NCI-H2227 (cell line): ENCODE data around the gene SSC5D.
A peak's percentile ranks its signal among the peaks of the same experiment; 100 is the strongest.

Experiments used
- DNase-seq: peaks from one replicate; lab custom pipeline; 2025; ENCODE audit not compliant: unreplicated experiment; lab: John Stamatoyannopoulos, UW

The SSC5D gene

DNA sequence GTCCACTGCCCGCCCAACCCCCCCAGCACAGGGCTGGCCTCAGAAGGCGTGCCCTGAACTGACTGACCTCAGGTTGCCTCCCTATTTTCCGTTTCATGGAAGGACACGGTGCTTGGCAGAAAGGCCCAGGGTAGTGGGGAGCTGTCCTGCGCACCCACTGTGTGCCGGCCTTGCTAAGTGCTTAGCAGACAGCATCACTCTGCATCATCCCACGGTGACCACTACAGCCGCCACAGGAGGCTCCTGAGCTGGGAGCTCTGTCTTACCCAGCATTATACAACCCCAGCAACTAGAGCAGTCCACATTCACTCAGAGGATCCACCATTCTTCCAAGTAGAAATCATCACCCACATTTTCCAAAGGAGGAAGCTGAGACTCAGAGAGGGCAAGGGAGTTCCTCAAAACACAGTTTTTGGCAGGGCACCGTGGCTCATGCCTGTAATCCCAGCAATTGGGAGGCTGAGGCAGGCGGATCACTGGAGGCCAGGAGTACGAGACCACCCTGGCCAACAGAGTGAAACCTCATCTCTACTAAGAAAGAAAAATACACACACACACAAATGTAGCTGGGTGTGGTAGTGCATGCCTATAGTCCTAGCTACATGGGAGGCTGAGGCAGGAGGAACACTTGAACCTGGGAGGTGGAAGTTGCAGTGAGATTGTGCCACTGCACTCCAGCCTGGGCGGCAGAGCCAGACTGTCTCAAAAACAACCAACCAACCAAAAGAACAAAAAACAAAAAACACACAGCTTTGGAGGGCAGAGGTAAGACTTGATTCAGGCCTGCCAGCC, 47.1 kb downstream of the SSC5D start:
- DNase-seq = no peak

DNA sequence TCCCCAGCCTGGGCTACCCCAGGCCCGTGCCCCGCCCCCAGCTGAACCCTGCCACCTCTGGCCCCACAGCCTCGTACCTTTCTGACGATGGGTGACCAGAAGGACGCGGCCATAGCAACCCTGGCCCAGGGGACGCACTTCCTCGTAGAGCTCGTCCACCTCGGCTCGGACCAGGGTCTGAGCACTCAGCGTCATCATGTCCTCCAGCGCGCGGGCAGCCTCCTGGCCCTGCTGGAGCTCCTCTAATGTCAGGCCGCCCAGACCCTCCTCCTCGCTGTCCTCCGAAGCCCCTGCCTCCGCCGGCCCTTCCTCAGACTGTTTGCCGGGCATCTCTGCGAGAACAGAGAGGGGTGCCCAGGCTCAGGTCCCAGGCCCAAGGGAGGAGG, 47.7 kb downstream of the SSC5D start:
- no peak for DNase-seq

DNA sequence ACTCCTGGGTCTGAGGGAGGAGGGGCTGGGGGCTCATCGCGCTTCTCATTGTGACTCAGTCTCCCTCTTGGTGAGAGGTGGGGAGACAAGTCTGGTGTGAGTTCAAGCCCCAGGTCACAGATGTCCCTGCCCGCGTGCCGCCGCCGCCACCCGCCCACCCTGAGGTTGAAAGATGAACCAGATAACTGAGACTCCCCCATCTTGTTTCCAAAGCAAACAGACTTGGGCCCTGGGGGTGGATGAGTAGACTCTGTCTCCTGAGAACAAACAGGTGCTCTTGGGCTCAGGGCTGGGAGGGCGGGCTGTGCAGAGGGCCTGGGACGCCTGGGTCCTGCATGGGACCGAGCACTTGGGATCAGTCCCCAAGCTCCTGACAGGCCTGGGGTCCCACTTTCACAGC, 48.1 kb downstream of the SSC5D start:
- no peak for DNase-seq

DNA sequence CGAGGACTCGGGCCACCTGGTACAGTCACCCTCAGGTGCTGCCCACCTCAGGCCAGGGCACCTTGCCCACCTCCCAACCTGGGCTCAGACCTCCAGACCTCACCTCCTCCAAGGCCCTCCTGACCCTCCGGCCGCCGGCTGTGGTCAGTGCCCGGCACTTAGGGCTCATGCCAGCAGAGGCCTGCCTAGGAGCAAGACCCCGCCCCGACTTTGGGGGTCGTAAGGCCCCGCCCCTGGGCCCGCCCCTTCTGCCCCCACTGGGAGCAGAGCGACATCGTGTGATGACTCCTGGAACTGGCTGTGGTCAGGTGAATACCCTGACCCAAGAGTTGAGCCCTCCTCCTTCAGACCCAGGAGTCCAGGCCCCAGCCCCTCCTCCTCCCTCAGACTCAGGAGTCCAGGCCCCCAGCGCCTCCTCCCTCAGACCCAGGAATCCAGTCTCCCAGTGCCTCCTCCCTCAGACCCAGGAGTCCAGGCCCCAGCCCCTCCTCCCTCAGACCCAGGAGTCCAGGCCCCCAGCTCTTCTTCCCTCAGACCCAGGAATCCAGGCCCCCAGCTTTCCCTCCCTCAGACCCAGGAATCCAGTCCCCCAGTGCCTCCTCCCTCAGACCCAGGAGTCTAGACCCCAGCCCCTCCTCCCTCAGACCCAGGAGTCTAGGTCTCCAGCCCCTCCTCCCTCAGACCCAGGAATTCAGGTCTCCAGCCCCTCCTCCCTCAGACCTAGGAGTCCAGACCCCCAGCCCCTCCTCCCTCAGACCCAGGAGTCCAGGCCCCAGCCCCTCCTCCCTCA, 48.9 kb downstream of the SSC5D start, which contains the start of gene SBK2:
TSS of gene SBK2 (minus strand) at position 183 of the 790 bp plus-strand sequence. CDS start 839 bp downstream, outside the sequence.
- DNase-seq = no peak

DNA sequence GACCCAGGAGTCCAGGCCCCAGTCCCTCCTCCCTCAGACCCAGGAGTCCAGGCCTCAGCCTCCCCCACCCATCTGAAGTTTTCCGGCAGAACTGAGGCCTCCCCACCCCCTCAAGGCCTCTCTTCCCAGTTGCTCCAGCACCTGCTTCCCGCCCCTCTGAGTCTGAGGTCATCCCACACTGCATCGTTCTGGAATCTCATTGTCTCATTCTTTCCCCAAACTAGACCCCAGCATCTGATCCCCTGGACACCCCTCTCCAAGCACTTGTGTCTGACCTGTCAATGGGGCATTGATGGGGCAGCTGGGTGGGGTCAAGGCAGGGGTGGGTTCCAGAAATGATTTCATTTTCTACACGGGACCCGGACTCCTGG, 49.5 kb downstream of the SSC5D start:
- DNase-seq = no peak

DNA sequence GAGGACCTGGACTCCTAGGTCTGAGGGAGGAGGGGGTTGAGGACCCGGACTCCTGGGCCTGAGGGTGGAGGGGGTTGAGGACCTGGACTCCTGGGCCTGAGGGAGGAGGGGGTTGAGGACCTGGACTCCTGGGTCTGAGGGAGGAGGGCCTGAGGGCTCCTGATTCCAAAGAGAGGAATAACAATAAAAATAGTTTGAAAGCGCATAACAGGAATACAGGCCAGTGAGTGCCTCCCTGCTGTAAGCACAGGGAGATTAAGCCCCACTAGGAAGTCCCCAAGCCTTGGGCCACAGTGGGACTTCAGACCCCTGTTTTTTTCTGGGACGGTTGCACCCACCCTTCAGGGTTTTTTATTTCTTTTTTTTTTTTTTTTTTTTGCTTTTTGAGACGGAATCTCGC, 49.9 kb downstream of the SSC5D start:
- DNase-seq = no peak

DNA sequence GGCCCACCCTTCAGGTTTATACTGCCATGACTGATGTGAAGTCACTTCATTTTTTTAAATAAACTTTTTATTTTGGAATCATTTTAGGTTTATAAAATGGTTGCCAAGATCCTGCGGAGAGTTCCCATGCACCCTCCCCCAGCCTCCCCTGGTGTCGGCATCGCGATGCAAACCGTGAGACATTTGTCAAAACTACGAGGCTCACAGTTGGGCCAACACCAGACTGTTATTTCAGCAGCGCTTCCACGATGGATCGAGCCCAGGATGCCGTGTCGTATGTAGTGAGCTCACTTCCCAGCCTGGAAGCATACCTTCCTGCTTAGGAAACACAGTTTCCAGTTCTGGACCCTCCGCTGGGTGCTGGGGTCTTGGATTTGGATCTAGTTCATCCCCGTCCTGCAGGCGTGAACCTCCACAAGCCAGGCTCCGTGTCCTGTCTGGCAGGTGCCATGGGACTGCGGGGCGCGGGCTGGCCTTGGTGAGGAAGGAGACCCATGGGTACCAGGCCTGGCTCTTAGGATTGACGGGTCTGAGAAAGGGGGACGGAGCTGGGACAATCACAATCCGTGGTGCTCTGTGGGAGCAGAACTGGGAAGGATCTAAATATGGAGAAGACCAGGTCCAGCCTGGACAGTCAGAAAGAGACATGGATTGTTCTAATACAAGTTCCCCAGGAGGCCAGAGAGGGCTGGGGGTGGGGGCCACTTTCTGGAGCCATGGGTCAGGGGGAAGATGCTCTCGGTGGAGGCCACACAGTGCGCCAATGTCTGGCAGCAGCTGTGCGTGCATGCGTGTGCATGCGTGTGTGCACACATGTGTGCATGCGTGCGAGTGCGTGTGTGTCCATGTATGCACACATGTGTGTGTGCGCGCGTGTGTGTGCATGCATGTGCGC, 51.1 kb downstream of the SSC5D start:
- no peak for DNase-seq

DNA sequence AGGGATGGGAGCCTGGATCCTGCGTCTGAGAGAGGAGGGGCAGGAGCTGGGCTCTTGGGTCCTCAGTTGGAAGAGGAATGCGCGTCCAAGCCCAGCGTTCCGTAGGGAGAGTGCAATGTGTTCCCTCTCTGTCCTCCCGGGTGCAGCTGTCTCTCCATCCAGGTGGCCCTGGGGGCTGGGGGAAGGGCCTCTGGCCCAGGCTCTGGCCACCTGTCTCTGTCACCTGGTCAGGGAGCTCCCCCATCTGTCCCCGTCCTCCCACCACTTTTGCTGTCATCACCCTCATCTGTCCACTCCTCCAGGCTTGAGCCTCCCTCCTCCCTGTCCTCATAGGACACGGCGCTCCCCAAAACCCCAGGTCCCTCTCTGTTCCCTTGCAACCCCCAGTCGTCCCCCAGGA, 52.4 kb downstream of the SSC5D start:
- no peak for DNase-seq

DNA sequence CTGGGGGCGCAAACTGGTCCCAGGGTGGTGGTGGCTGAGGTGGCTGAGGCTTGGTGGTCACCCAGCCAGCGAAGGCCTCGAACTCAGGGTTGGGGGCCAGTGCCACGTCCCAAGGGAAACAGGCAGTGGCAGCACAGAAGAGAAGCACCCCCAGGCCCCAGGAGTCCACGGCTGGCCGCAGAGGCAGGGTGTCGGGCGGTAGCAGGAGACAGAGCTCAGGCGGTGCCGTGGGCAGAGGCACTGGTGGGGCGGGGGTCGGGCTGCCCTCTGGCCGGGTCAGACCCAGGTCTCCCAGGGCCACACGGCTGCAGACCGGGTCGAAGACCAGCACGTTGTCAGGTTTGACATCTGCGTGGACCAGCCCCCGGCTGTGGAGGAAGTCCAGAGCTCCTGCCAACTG, 52.9 kb downstream of the SSC5D start:
- no peak for DNase-seq

DNA sequence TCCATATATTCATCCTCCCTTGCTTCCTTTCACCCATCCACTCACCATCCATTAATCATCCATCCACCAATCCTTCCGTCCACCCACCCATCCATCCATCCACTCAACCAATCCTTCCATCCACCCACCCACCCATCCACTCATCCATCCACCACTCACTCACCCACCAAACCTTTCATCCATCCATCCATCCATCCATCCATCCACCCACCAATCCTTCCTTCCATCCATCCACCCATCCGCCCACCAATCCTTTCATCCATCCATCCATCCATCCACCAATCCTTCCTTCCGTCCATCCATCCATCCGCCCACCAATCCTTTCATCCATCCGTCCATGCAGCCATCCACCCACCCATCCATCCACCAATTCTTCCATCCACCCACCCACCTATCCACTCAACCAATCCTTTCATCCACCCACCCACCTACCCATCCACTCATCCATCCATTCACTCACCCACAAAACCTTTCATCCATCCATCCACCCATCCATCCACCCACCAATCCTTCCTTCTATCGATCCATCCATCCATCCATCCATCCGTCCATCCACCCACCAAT, 54.1 kb downstream of the SSC5D start:
- no peak for DNase-seq

DNA sequence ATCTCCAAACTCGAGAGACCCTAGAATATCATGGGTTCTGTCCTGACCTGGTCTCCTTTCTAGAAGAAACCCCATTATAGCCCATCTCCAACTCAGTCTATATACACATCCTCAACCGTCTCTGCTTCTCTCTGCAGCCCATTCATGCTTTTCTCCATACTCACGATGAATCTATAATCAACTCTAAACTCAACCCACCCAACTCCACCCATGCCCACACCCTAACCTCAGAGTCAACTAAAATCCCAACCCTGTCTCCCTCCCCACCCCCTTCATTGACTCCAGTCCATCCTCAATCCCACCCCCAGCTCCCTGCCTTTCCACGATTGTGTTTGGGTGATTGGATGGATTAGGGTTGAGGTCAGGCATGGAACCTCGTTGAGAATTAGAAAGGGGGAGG, 55.3 kb downstream of the SSC5D start:
- DNase-seq = no peak

DNA sequence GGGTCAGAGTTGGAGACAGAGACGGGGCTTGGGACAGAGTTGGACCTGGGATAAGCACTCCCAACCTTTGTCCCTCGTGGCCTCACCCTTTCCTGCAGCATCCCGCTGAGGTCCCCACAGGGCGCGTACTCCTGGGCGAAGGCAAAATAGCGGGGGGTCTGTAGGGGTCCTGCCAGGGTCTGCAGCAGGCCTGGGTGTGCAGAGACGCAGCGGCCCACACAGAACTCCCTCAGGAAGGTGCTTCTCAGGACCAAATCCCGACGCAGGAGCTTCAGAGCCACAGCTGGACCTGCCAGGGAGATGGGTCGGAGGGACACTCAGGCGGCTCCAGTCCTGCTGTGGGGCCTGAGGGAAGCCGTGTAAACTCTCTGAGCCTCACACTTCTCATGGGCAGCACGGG, 55.8 kb downstream of the SSC5D start:
- no peak for DNase-seq

DNA sequence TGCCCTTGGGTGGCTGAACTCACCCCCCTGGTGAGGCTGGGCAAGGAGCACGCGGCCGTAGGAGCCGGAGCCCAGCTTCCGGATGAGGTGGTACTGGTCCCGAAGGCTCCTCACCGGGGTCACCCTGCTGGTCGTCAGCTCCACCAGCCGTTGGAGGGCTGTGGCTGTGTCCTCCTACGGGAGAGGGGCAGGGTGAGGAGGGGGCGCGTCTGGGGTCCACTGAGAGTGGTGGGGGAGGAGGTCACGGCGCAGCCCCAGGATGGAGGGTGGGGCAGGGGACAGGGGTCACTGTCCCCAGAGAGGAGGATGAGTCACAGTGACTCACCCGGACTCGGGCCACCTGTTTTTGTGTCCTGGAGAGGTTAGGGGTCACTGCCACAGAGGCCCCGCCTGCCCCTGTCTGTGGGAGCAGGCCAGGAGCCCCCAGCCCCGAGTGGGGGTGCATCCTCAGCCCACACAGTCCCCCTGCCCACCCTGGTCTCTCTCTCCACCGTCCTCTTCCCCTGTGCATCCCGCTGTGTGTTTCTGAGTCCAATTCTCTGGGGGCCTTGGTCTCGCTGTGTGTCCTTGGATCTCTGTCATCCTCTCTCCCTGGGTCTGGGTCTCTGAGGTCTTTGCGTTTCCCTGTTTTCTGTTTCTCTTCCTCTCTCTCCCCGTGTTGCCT, 56.7 kb downstream of the SSC5D start:
- no peak for DNase-seq

DNA sequence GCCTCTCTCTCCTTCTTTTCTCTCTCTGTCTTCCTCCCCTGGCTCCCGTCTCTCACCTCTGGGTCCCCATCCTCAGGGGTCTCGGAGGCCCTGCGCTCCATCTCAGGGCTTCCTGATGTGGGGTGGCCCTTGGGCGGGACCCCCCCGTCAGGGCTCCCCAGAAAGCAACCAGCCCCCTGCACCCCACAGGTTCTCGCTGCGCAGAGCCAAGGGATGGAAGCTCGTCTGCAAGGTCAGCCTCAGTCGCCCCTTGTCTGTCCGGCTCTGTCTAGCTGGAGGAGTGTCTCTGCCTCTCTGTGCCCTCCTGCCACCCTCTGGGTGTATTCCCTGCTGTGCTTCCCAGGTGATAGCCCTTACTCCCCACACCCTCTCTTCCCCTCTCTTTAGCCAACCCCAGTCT, 57.2 kb downstream of the SSC5D start, which contains the start of gene SBK3:
TSS of gene SBK3 (minus strand) at position 101 of the 400 bp plus-strand sequence. CDS start at position 101, 0 bp downstream.
- no peak for DNase-seq

DNA sequence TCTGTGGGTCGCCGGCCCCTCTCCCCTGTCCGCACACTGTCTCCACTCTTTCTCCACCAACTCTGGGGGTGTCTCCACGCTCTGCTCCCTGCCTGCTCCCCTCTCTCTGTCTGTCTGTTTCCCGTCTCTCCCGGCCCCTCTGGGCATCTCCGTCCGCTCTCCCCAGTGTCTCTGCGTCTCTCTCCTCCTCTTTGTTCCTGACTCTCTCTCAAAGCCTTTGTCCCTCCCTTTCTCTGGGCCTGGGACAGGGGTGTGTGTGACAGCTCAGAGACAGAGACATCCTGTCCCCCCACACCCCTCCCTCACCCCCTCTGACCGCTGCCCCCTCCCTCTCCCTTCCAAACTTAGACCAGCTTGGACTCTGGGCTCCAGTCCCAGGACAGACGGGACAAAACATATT, 57.8 kb downstream of the SSC5D start:
- no peak for DNase-seq

DNA sequence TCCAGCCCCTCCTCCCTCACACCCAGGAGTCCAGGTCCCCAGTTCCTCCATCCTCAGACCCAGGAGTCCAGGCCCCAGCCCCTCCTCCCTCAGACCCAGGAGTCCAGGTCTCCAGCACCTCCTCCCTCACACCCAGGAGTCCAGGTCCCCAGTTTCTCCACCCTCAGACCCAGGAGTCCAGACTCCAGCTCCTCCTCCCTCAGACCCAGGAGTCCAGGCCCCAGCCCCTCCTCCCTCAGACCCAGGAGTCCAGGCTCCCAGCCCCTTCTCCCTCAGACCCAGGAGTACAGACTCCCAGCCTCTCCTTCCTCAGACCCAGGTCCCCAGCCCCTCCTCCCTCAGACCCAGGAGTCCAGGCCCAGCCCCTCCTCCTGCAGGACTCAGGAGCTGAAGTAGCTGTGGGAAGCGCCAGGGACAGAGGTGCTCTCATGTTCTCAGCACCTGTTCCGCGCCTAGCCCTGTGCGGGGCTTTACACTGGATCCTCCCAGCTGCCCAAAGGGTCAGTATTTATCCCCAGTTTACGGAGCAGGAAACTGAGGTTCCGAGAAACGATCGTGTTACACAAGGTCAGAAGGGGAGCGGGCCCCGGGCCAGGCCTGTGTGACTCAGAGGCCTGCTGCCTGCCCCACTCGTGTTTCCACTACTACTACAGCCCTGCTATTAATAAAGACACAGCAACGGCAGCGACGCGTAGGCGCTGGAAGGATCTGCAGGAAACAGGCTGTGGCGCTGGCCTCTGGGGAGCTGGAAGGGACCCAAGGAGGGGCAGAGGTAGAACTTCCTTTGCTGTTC, 58.8 kb downstream of the SSC5D start:
- no peak for DNase-seq

DNA sequence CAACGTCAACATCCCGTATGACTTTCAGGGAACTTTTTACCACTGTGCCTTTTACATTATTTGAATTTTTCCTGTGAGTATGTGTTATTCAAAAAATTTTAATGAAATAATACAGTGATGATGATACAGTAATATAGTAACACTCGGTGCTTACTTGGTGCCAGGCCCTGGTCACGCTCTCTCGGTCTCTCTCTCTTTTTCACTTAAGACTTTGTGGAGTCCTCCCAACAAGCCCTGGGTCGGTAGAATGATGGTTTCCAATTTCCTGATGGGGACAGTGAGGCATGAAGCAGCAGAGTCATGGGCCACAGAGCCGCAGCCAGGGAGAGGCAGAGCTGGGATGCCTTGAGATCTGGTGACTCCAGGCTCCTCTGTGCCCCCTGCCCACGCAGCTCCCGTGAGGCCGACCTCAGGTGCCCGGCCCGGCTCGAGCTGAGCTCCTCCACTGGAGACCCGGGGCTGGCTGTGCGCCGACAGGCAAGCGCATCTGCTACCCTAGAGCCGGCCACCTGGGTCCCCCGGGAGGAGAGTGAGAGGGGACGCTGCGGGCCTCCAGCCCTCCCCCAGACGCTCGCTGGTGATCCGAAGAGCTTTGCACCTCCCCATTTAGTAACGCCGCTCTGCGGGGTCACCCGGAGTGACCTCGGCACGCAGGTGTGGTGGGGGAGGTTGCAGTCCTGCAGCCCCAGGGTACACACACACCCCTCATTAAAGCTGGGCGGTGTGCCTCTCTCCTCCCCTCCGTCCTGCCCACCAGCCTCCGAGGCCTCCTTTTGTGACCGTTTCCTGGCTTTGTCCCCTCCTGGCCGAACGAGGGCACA, 61.5 kb downstream of the SSC5D start:
- peak; percentile 81 for DNase-seq

DNA sequence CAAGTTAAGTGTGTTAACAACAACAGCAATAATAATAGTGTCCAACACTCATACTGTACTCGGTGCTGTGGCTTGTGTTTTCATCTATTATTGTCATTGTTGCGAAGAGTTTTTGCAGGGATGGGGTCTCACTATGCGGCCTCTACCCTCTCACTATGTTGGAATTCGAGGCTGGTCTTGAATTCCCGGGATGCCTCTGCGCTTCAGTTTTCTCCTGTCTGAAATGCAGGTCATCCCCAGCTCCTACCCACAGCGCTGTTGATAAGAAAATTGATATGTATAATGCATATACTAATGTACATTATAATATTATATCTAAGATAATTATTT, 62.0 kb downstream of the SSC5D start:
- DNase-seq = no peak

DNA sequence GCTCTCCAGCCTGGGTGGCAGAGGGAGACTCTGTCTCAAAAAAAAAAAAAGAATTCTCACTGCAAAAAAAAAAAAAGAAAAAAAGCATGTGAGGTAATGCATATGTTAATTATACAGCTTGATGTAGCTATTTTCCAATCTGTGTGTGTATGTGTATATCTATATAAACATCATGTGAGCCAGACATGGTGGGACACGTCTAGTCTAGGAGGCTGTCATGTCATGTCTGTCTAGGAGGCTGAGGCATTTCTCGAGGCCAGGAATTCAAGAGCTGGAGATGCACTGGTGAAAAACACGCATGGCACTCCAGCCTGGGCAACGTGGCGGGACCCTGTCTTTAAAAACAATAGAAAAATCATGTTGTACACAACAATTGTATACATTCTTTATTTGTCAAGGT, 64.0 kb downstream of the SSC5D start:
- DNase-seq = no peak
